Panc1 (cell line): ENCODE data around the gene SLC9A9. TPM values are rescaled to one million over a fixed set of nuclear protein-coding genes. Genes with fewer than 3 reads are reported as not detected.

Experiments used
- ATAC-seq: fragments of 200-7000 bp; cut with Tn5 transposase; 2 replicates; pipeline ENCODE4 v1.9.1; 2020; ENCODE audit warnings: mild to moderate bottlenecking, moderate library complexity
- BruUV-seq: library from RNA; stranded (reverse); fragments of 400-500 nt; replicated peaks from 2 replicates; lab custom pipeline; 2021; lab: Mats Ljungman, UMichigan
- CTCF ChIA-PET: fragments of 300-600 bp; sonication (Branson Sonifier 250); formaldehyde crosslinking; loops from one replicate; lab custom pipeline; 2022; ENCODE audit warnings: antibody characterized with exemption; lab: Charles Lee
- POLR2A ChIA-PET: fragments of 300-600 bp; sonication (Branson Sonifier 250); formaldehyde crosslinking; loops from one replicate; lab custom pipeline; 2022; ENCODE audit warnings: antibody characterized with exemption; lab: Charles Lee
- DNase-seq: peaks from one replicate; pipeline ENCODE4 v3.0.0-alpha.2; 2010; ENCODE audit warnings: low read depth, low spot score
- H3K27ac ChIP-seq: 2 replicates; pipeline ENCODE4 v1.5.1; 2011; ENCODE audit warnings: mild to moderate bottlenecking, low read length, inconsistent platforms
- H3K27me3 ChIP-seq: fragments of 200-500 bp; sonication (Bioruptor generic); 2 replicates; pipeline ENCODE4 v1.6.0; 2014; ENCODE audit warnings: low read length, inconsistent platforms; ENCODE audit not compliant: control insufficient read depth, insufficient read depth
- H3K36me3 ChIP-seq: fragments of 200-500 bp; sonication (Bioruptor generic); 2 replicates; pipeline ENCODE4 v1.5.1; 2014; ENCODE audit warnings: inconsistent platforms, mild to moderate bottlenecking, low read length, moderate library complexity; ENCODE audit not compliant: control insufficient read depth, insufficient read depth
- H3K4me1 ChIP-seq: 2 replicates; pipeline ENCODE4 v1.5.1; 2011; ENCODE audit warnings: inconsistent platforms, mild to moderate bottlenecking, low read length, moderate library complexity; ENCODE audit not compliant: control insufficient read depth, insufficient read depth
- H3K4me3 ChIP-seq, 2 experiments: 2 replicates each; pipeline ENCODE4 v1.5.1; 2011 to 2012; ENCODE audit warnings: low read depth in 2 of 2, low read length in 2 of 2, mild to moderate bottlenecking in 2 of 2, inconsistent platforms in 1 of 2, moderate library complexity in 1 of 2
- H3K9me3 ChIP-seq: fragments of 200-500 bp; sonication (Bioruptor generic); 2 replicates; pipeline ENCODE4 v1.5.1; 2014; ENCODE audit warnings: low read depth, mild to moderate bottlenecking, inconsistent platforms, low read length, moderate library complexity; ENCODE audit not compliant: control insufficient read depth, insufficient read depth
- POLR2AphosphoS5 ChIP-seq: IDR thresholded peaks from 2 replicates; pipeline ENCODE4 v1.6.1; 2012; ENCODE audit warnings: mild to moderate bottlenecking, low read depth, low read length, moderate library complexity
- SIN3A ChIP-seq: IDR thresholded peaks from 2 replicates; pipeline ENCODE4 v1.6.1; 2012; ENCODE audit warnings: low read depth, mild to moderate bottlenecking, low read length, moderate library complexity, borderline replicate concordance; ENCODE audit not compliant: insufficient read depth
- TCF7L2 ChIP-seq: IDR thresholded peaks from 2 replicates; pipeline ENCODE4 v1.6.1; 2011; ENCODE audit warnings: mild to moderate bottlenecking, low read depth, low read length, inconsistent platforms
- in situ Hi-C: cut with HindIII; loops from 2 replicates; pipeline ENCODE4 v1.10.0; 2016; ENCODE audit warnings: low sequenced_read_pairs, low pct_unique_long_range_greater_than_20kb
- intact Hi-C: fragments of 100-400 bp; cut with micrococcal nuclease; formaldehyde crosslinking; loops from one replicate; pipeline ENCODE4 v1.10.0; 2022; ENCODE audit not compliant: unreplicated experiment
- total RNA-seq: library from RNA; stranded (reverse); gene quantifications from one replicate; pipeline ENCODE4 v1.2.1, GENCODE V29; 2021; ENCODE audit not compliant: unreplicated experiment
- TF ChIP-seq, protein P1 (sequence below), 2 experiments: IDR thresholded peaks; 2 replicates each; pipeline ENCODE4 v1.6.1; 2011 to 2012; ENCODE audit warnings: low read depth in 2 of 2, control low read depth in 1 of 2, low read length in 1 of 2, mild to moderate bottlenecking in 1 of 2, moderate library complexity in 1 of 2; ENCODE audit not compliant: insufficient read depth in 1 of 2
- TF ChIP-seq, protein P2 (sequence below): fragments of 450-650 bp; IDR thresholded peaks from 2 replicates; pipeline ENCODE4 v1.5.1; 2017; ENCODE audit warnings: mild to moderate bottlenecking

SLC9A9 gene
- total RNA-seq, 1 experiment from 2014 or later: not detected

GRCh38 chr3:143654906-143655305, 193.4 kb downstream of the SLC9A9 start:
- ATAC-seq (no peak), DNase-seq (no peak)
- TF ChIP-seq, protein P1, sequence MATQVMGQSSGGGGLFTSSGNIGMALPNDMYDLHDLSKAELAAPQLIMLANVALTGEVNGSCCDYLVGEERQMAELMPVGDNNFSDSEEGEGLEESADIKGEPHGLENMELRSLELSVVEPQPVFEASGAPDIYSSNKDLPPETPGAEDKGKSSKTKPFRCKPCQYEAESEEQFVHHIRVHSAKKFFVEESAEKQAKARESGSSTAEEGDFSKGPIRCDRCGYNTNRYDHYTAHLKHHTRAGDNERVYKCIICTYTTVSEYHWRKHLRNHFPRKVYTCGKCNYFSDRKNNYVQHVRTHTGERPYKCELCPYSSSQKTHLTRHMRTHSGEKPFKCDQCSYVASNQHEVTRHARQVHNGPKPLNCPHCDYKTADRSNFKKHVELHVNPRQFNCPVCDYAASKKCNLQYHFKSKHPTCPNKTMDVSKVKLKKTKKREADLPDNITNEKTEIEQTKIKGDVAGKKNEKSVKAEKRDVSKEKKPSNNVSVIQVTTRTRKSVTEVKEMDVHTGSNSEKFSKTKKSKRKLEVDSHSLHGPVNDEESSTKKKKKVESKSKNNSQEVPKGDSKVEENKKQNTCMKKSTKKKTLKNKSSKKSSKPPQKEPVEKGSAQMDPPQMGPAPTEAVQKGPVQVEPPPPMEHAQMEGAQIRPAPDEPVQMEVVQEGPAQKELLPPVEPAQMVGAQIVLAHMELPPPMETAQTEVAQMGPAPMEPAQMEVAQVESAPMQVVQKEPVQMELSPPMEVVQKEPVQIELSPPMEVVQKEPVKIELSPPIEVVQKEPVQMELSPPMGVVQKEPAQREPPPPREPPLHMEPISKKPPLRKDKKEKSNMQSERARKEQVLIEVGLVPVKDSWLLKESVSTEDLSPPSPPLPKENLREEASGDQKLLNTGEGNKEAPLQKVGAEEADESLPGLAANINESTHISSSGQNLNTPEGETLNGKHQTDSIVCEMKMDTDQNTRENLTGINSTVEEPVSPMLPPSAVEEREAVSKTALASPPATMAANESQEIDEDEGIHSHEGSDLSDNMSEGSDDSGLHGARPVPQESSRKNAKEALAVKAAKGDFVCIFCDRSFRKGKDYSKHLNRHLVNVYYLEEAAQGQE (IDR thresholded peaks at IDR 0.05; ENCODE audit: insufficient read depth in 1 of 2, low read depth in 2 of 2, low read length in 1 of 2): no peak
- TF ChIP-seq SIN3A: no peak
- no peak for TF ChIP-seq POLR2AphosphoS5
- TF ChIP-seq, protein P2, sequence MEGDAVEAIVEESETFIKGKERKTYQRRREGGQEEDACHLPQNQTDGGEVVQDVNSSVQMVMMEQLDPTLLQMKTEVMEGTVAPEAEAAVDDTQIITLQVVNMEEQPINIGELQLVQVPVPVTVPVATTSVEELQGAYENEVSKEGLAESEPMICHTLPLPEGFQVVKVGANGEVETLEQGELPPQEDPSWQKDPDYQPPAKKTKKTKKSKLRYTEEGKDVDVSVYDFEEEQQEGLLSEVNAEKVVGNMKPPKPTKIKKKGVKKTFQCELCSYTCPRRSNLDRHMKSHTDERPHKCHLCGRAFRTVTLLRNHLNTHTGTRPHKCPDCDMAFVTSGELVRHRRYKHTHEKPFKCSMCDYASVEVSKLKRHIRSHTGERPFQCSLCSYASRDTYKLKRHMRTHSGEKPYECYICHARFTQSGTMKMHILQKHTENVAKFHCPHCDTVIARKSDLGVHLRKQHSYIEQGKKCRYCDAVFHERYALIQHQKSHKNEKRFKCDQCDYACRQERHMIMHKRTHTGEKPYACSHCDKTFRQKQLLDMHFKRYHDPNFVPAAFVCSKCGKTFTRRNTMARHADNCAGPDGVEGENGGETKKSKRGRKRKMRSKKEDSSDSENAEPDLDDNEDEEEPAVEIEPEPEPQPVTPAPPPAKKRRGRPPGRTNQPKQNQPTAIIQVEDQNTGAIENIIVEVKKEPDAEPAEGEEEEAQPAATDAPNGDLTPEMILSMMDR: no peak
- no peak for TF ChIP-seq TCF7L2
- H3K27ac ChIP-seq: no peak overlapping the region
- POLR2A ChIA-PET: no interaction called here
- no peak overlapping the region for H3K4me3 ChIP-seq
- CTCF ChIA-PET: no interaction called here
- intact Hi-C loops (no loop called here), in situ Hi-C loops (no loop called here)
- H3K4me1 ChIP-seq: no peaks in the 10 kb centered on the region
- no peaks in the 10 kb centered on the region for H3K36me3 ChIP-seq
- H3K9me3 ChIP-seq: no peaks in the 10 kb centered on the region
- BruUV-seq: no TSS peak
- no peaks in the 10 kb centered on the region for H3K27me3 ChIP-seq

DNA sequence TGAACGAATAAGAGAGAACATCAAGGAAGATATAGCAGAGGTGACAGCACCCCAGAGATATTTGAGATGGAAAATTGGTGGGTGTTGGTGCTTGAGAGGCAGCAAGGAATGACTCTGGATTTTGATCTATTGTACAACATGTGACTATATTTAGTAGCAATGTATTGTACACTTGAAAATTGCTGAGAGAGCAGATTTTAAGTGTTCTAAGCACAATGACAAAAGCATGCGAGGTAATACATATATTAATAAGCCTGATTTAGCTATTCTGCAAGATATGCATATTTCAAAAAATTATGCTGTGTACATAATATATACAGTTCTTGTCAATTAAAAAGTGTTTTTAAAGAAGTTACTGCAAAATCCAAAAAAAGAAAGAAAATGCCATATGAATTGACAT, 194.3 kb downstream of the SLC9A9 start:
- Histone ChIP-seq H3K4me3 (no peak overlapping the region), H3K9me3 (no peaks in the 10 kb centered on the region), H3K4me1 (no peaks in the 10 kb centered on the region), H3K27me3 (0 out of 2 replicates have a peak, but pooled peaks cover 2% of the 10 kb centered on the region), H3K27ac (no peak overlapping the region), H3K36me3 (no peaks in the 10 kb centered on the region)
- no TSS peak for BruUV-seq
- POLR2A ChIA-PET: no interaction called here
- no peak for DNase-seq
- CTCF ChIA-PET: no interaction called here
- in situ Hi-C loops: no loop called here
- intact Hi-C loops: no loop called here
- no peak for ATAC-seq
- TF ChIP-seq, protein P2: no peak
- TF ChIP-seq TCF7L2: no peak
- TF ChIP-seq POLR2AphosphoS5: no peak
- TF ChIP-seq, protein P1 (IDR thresholded peaks at IDR 0.05; ENCODE audit: insufficient read depth in 1 of 2, low read depth in 2 of 2, low read length in 1 of 2): no peak
- TF ChIP-seq SIN3A: no peak
